T-cell (primary cell): ENCODE measurements around the gene MICALL1. TPM values are rescaled to one million over a fixed set of nuclear protein-coding genes. Genes with fewer than 3 reads are reported as not detected.

Experiments used
- ATAC-seq, 4 experiments: fragments of 200-7000 bp in 3 of 4; fragments of 150-1000 bp in 1 of 4; cut with Tn5 transposase; replicated peaks in 1 of 4; 1 replicate in 3 of 4; 2 replicates in 1 of 4; pipeline ENCODE4 v1.10.0; 2021; ENCODE audit warnings: moderate library complexity in 3 of 4, mild to moderate bottlenecking in 2 of 4, moderate number of reproducible peaks in 1 of 4
- CTCF ChIA-PET, 2 donors: fragments of 300-600 bp; sonication (Branson Sonifier 250); formaldehyde crosslinking; loops; one replicate each; lab custom pipeline; 2022; ENCODE audit warnings: antibody characterized with exemption in 2 of 2; lab: Charles Lee
- POLR2A ChIA-PET, 2 donors: fragments of 300-600 bp; sonication (Branson Sonifier 250); formaldehyde crosslinking; loops; one replicate each; lab custom pipeline; 2022; ENCODE audit warnings: antibody characterized with exemption in 2 of 2; lab: Charles Lee
- DNase-seq, 35 experiments: peaks; one replicate each; pipeline versions ENCODE4 v3.0.0 to v3.0.0-alpha.2; 2013 to 2023
- H3K27ac ChIP-seq: one replicate; pipeline ENCODE4 v1.5.1; 2013; ENCODE audit warnings: low read length
- H3K27me3 ChIP-seq, 2 experiments: replicated peaks in 1 of 2; 1 replicate in 1 of 2; 2 replicates in 1 of 2; pipeline versions ENCODE4 v1.6.1 to v1.7.0; 2013; ENCODE audit warnings: low read length in 1 of 2, mixed read lengths in 1 of 2; ENCODE audit not compliant: control insufficient read depth in 2 of 2, insufficient read depth in 2 of 2; ENCODE audit errors: extremely low read depth in 1 of 2
- H3K36me3 ChIP-seq, 2 donors: 1 replicate in 1 of 2; 2 replicates in 1 of 2; pipeline versions ENCODE4 v1.6.1 to v1.7.0; 2013; ENCODE audit warnings: low read length in 1 of 2; ENCODE audit not compliant: control insufficient read depth in 2 of 2, insufficient read depth in 1 of 2; ENCODE audit errors: extremely low read depth in 1 of 2
- H3K4me1 ChIP-seq, 2 experiments: 1 replicate in 1 of 2; 2 replicates in 1 of 2; pipeline versions ENCODE4 v1.6.1 to v1.7.0; 2013; ENCODE audit warnings: low read length in 2 of 2, mixed read lengths in 1 of 2; ENCODE audit not compliant: insufficient read depth in 2 of 2, control insufficient read depth in 1 of 2; ENCODE audit errors: extremely low read depth in 1 of 2
- H3K4me3 ChIP-seq, 2 donors: 1 replicate in 1 of 2; 2 replicates in 1 of 2; pipeline versions ENCODE4 v1.5.1 to v1.7.0; 2013; ENCODE audit warnings: mild to moderate bottlenecking in 2 of 2, low read length in 1 of 2, moderate library complexity in 1 of 2; ENCODE audit not compliant: control insufficient read depth in 1 of 2; ENCODE audit errors: extremely low read depth in 1 of 2
- H3K9me3 ChIP-seq: 2 replicates; pipeline ENCODE4 v1.7.0; 2013
- H3K27ac Mint-ChIP-seq, 2 donors: one replicate each; pipeline ENCODE4 v1.8.0; 2020 to 2021; ENCODE audit warnings: mild to moderate bottlenecking in 2 of 2, mixed read lengths in 2 of 2
- H3K27me3 Mint-ChIP-seq, 2 donors: one replicate each; pipeline ENCODE4 v1.8.0; 2021 to 2022; ENCODE audit warnings: mixed read lengths in 2 of 2
- H3K36me3 Mint-ChIP-seq: one replicate; pipeline ENCODE4 v1.8.0; 2021; ENCODE audit warnings: mixed read lengths
- H3K4me1 Mint-ChIP-seq, 3 donors: one replicate each; pipeline ENCODE4 v1.8.0; 2020 to 2022; ENCODE audit warnings: mixed read lengths in 3 of 3, mild to moderate bottlenecking in 1 of 3
- H3K4me3 Mint-ChIP-seq, 3 donors: one replicate each; pipeline ENCODE4 v1.8.0; 2020 to 2022; ENCODE audit warnings: mild to moderate bottlenecking in 3 of 3, mixed read lengths in 3 of 3, moderate library complexity in 3 of 3
- H3K9me3 Mint-ChIP-seq, 3 donors: one replicate each; pipeline ENCODE4 v1.8.0; 2020 to 2022; ENCODE audit warnings: mixed read lengths in 3 of 3
- WGBS: methylation state at CpG from one replicate; pipeline ENCODE4 v1.1.5; 2013; ENCODE audit warnings: missing lambda C conversion rate; ENCODE audit not compliant: insufficient coverage; 5-methylcytosine and 5-hydroxymethylcytosine counted together
- total RNA-seq, 35 experiments: library from RNA in 6 of 35; stranded (reverse) in 6 of 35; fragments of 120-200 nt in 1 of 35; gene quantifications; one replicate each; pipeline versions ENCODE4 v1.2.1 to v1.2.4 and lab custom pipeline; 2013 to 2026

MICALL1 gene
- total RNA-seq, 5 donors from 2014 or later (not counting 1 experiment from before 2014, with no cell fraction given): 23.6 to 39.0 (median 34.3) TPM

DNA sequence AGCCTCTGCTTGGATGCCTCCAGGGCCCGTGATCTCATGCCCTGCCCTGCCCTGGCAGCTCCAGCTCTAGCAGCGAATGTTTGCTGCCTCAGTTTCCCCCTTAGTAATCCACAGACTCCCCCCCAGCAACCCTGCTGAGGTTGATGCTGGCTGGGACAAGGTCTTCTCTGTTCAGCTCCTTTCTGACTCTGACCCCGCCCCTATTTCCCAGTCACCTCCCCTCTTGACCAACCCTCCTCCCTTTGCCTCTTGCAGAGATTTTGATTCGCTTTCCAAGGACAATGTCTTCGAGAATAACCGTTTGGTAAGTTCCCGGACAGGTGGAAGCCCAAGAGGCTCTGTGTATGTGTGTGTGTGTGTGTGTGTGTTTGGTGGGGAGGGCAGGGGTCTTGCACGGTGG, 5.6 kb downstream of the MICALL1 start:
- Mint-ChIP-seq H3K9me3 (no peaks in the 10 kb centered on the region), H3K27me3 (no peaks in the 10 kb centered on the region), H3K4me1 (peaks cover 29 to 37% (median 37%) of the 10 kb centered on the region in 3 donors), H3K27ac (peak overlapping the region in 1 of 2 donors; percentile 34), H3K36me3 (no peaks in the 10 kb centered on the region), H3K4me3 (no peak overlapping the region)
- Histone ChIP-seq H3K4me1 (peaks cover 0 to 20% of the 10 kb centered on the region in 2 experiments), H3K27me3 (no peaks in the 10 kb centered on the region), H3K27ac (no peak overlapping the region), H3K36me3 (peaks cover 9 to 17% of the 10 kb centered on the region in 2 donors), H3K9me3 (no peaks in the 10 kb centered on the region), H3K4me3 (no peak overlapping the region)
- ChIA-PET CTCF (no interaction called here), POLR2A (no interaction called here)
- DNase-seq (no peak), ATAC-seq (no peak)
- 100% methylated on average over 2 of the region's 8 CpGs for WGBS

DNA sequence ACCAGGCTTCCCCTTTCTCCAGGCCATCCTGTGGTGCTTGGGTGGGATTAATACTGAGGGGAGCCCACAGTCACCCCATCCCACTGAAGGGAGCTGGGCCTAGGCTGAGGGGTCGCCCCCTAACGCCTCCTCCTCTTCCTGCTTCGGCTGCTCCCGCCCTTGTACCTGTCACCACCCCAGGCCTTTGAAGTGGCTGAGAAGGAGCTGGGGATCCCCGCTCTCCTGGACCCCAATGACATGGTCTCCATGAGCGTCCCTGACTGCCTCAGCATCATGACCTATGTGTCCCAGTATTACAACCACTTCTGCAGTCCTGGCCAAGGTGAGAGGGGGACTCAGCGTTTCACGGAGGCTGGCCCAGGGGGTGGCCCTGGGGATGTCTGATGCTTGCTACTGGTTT, 6.1 kb downstream of the MICALL1 start:
- Histone ChIP-seq H3K4me1 (peaks cover 0 to 16% of the 10 kb centered on the region in 2 experiments), H3K27ac (no peak overlapping the region), H3K4me3 (no peak overlapping the region), H3K36me3 (peaks cover 9 to 17% of the 10 kb centered on the region in 2 donors), H3K9me3 (no peaks in the 10 kb centered on the region), H3K27me3 (no peaks in the 10 kb centered on the region)
- Mint-ChIP-seq H3K27me3 (no peaks in the 10 kb centered on the region), H3K27ac (peak overlapping the region; percentile 58 to 81), H3K9me3 (no peaks in the 10 kb centered on the region), H3K4me1 (peaks cover 25 to 32% (median 32%) of the 10 kb centered on the region in 3 donors), H3K36me3 (peaks cover under 1% of the 10 kb centered on the region), H3K4me3 (no peak overlapping the region)
- POLR2A ChIA-PET: no interaction called here
- CTCF ChIA-PET: no interaction called here
- ATAC-seq: peak in 1 of 4 experiments; percentile 39
- WGBS: no CpG with 5 or more reads among the region's 8 CpGs
- peak in 1 of 35 experiments; percentile 21 for DNase-seq

DNA sequence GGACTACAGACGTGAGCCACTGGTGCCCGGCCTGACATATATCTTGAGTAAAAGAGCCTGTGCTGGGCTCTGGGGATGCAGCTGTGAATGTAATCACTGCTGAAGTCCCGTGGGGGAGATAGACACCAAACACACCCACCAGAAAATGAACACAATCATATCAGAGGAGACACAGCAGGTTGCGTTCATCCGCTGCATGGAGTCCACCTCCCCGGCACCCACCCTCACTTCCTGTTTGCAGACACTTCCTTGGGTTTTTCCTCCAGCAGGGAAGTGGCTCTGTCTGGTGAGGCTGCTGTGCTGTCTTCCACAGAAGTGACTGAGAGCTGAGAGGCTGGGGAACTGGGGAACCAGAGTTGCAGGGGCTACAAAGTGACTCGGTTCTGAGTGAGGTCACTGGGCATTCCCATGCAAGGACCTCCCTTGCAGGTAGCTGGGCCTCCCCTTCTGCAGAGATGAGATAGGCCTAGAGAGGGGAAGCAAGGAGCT, 7.2 kb downstream of the MICALL1 start:
- Mint-ChIP-seq H3K27me3 (no peaks in the 10 kb centered on the region), H3K4me3 (no peak overlapping the region), H3K4me1 (peaks cover 17 to 24% (median 23%) of the 10 kb centered on the region in 3 donors), H3K36me3 (peaks cover 8% of the 10 kb centered on the region), H3K27ac (peak overlapping the region in 1 of 2 donors; percentile 48), H3K9me3 (no peaks in the 10 kb centered on the region)
- CTCF ChIA-PET: interaction anchor here in 1 of 2 donors (0.7 kb wide), 1 partner anchor 14 kb away, joined by 5 read pairs; no protein-coding TSS in a partner anchor
- H3K4me3 ChIP-seq: no peak overlapping the region
- POLR2A ChIA-PET: no interaction called here
- ATAC-seq: no peak
- H3K4me1 ChIP-seq: peaks cover 0 to 9% of the 10 kb centered on the region in 2 experiments
- no peaks in the 10 kb centered on the region for H3K27me3 ChIP-seq
- H3K9me3 ChIP-seq: no peaks in the 10 kb centered on the region
- H3K36me3 ChIP-seq: peaks cover 12 to 26% of the 10 kb centered on the region in 2 donors
- 87% methylated on average over 4 of the region's 7 CpGs for WGBS
- no peak overlapping the region for H3K27ac ChIP-seq
- DNase-seq: no peak

DNA sequence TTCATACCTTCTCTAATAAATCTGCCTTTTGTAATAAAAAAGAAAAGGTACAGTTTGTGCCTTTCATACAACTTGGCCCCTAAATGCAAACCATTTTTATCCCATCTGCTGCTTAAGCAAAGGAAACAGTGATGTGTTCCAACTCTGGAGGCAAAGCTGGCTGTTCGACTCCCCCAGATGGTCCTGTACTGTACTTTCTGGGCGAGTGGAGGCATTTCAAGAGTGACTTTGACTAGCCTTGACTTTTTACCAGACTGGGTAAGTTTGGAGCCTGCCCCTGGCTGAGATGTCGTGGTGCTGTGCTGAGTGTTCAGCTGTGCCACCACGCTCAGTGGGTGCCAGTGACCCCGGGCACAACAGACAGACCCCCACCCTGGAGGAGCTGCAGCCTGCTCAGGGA, 10.2 kb downstream of the MICALL1 start:
- H3K36me3 Mint-ChIP-seq: peaks cover 12% of the 10 kb centered on the region
- Histone ChIP-seq H3K9me3 (no peaks in the 10 kb centered on the region), H3K36me3 (peaks cover 16 to 31% of the 10 kb centered on the region in 2 donors), H3K27ac (no peak overlapping the region), H3K27me3 (no peaks in the 10 kb centered on the region), H3K4me3 (no peak overlapping the region), H3K4me1 (peaks cover 0 to 9% of the 10 kb centered on the region in 2 experiments)
- no peaks in the 10 kb centered on the region for H3K9me3 Mint-ChIP-seq
- H3K27ac Mint-ChIP-seq: no peak overlapping the region
- WGBS: 90% methylated on average over 5 of the region's 5 CpGs
- H3K4me1 Mint-ChIP-seq: peaks cover 12 to 17% (median 12%) of the 10 kb centered on the region in 3 donors
- POLR2A ChIA-PET: no interaction called here
- CTCF ChIA-PET: no interaction called here
- no peaks in the 10 kb centered on the region for H3K27me3 Mint-ChIP-seq
- DNase-seq (no peak), ATAC-seq (no peak)
- no peak overlapping the region for H3K4me3 Mint-ChIP-seq

DNA sequence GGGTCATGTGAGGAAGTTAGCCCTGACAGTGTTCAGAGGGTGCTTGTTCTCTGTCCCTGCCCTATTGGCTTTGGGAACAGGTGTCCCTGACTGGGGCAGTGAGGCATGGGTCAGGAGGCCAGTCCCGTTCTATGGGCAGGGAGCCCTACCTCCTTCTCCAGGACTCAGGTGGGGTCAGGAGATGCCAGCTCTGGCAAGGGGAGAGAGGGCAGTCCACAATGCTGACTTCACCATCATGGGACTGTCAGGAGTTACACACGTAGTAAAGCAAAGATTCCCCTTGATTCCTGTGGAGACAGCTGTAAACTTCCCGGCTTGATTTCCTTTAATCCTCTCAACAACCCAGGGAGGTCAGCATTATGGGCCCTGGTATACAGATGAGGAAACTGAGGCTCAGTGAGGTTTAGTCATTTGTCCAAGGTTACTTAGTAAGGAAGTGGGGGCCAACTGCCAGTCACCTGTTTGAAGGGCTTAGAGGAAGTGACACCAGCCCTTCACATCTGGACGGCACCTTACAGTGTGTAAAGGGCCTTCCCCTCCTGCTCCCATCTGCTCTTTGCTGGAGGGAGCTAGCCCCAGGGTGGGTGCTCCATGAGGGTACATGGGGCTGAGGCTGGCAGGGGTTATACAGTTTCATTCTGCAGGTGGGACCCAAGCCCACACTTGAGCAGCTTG, 11.9 kb downstream of the MICALL1 start:
- Histone ChIP-seq H3K9me3 (no peaks in the 10 kb centered on the region), H3K4me1 (no peaks in the 10 kb centered on the region), H3K27me3 (no peaks in the 10 kb centered on the region), H3K27ac (no peak overlapping the region), H3K4me3 (no peak overlapping the region), H3K36me3 (peaks cover 10 to 35% of the 10 kb centered on the region in 2 donors)
- Mint-ChIP-seq H3K27me3 (no peaks in the 10 kb centered on the region), H3K9me3 (no peaks in the 10 kb centered on the region), H3K4me3 (no peak overlapping the region), H3K27ac (peak overlapping the region in 1 of 2 donors; percentile 6), H3K36me3 (peaks cover 16% of the 10 kb centered on the region), H3K4me1 (peaks cover 4 to 8% (median 6%) of the 10 kb centered on the region in 3 donors)
- ATAC-seq: no peak
- no CpG with 5 or more reads among the region's 4 CpGs for WGBS
- ChIA-PET CTCF (no interaction called here), POLR2A (interaction anchor here in 1 of 2 donors (0.5 kb wide), 1 partner anchor 17 kb away, joined by 3 read pairs; no protein-coding TSS in a partner anchor)
- DNase-seq: no peak

DNA sequence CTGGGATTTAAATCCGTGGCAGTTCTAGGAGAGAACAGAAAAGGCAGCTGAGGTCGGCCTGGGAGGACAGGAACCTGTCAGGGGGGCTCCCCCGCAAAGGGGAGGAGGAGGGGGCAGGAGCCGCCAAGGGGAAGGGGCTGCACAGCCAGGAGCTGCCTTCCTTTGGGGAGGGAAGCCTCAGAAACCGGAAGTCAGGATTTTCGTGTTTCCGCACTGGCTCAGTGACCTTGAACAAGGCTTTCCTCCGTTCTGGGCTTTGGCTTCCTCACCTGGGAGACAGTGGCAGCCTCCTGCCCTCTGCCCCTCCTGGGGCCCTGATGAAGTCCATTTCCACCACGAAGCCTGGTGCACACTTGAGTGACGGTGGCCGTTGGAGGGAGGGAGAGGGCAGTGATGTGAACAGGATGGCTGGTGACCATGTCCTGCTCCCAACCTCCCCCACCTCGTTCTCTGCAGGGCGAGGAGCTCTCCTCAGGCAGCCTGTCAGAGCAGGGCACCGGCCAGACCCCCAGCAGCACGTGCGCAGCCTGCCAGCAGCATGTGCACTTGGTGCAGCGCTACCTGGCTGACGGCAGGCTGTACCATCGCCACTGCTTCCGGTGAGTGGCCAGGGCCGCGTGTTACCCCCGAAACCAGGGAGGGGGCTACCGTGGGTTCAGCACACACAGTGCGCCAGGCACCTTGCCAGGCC, 12.6 kb downstream of the MICALL1 start:
- no peak overlapping the region for H3K4me3 Mint-ChIP-seq
- peaks cover 19% of the 10 kb centered on the region for H3K36me3 Mint-ChIP-seq
- H3K4me1 Mint-ChIP-seq: peaks cover 4 to 8% (median 6%) of the 10 kb centered on the region in 3 donors
- ATAC-seq (no peak), DNase-seq (no peak)
- H3K27me3 ChIP-seq: no peaks in the 10 kb centered on the region
- H3K27me3 Mint-ChIP-seq: no peaks in the 10 kb centered on the region
- 92% methylated on average over 22 of the region's 25 CpGs for WGBS
- H3K36me3 ChIP-seq: peaks cover 10 to 33% of the 10 kb centered on the region in 2 donors
- no peaks in the 10 kb centered on the region for H3K9me3 Mint-ChIP-seq
- no peaks in the 10 kb centered on the region for H3K4me1 ChIP-seq
- CTCF ChIA-PET: interaction anchor here in 1 of 2 donors (0.6 to 1.2 kb wide), 2 partner anchors 14 to 18 kb away, joined by 3 to 4 read pairs; no protein-coding TSS in a partner anchor
- no peak overlapping the region for H3K4me3 ChIP-seq
- no peaks in the 10 kb centered on the region for H3K9me3 ChIP-seq
- POLR2A ChIA-PET: no interaction called here
- no peak overlapping the region for H3K27ac ChIP-seq
- H3K27ac Mint-ChIP-seq: peak overlapping the region in 1 of 2 donors; percentile 6
